Measurements from ENCODE around the gene ZNF385B. TPM values are rescaled to one million over a fixed set of nuclear protein-coding genes. Genes with fewer than 3 reads are reported as not detected.

ZNF385B gene
- total and polyA plus RNA-seq, 2 donors (not counting 1 experiment from before 2014, with no cell fraction given) = not detected

DNA sequence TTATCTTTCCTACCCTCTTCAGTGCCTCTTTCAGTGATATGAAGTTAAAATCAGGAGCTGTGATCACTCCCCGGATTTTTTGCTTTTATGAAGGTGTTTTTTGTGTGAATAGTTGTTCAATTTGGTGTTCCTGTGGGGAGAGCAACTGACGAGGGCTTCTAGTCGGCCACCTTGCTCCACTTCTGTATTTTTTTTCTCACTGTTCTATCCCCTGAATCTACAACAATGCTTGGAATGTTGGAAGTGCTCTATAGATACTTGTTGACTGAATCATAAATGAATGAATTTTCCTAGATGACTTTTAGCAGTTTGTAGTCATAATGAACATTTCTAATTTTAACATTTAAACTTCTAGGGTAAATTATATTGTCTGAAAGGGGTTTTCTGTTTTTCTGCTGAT is 247.3 kb downstream of the ZNF385B start:
- Histone ChIP-seq H3K79me2 (ENCODE audit: control insufficient read depth, insufficient read depth, low read length) (no peaks in the 10 kb centered on the region), H3K36me3 (replicated peaks in 1 of 2; ENCODE audit: control extremely low read depth in 1 of 2, control insufficient read depth in 1 of 2, extremely low read depth in 1 of 2, insufficient read depth in 2 of 2, low read length in 1 of 2) (no peaks in the 10 kb centered on the region), H3K4me1 (ENCODE audit: control insufficient read depth in 2 of 2, insufficient read depth in 2 of 2, low read length in 2 of 2) (no peaks in the 10 kb centered on the region), H3K9me3 (ENCODE audit: control extremely low read depth in 1 of 3, control insufficient read depth in 2 of 3, insufficient read depth in 1 of 3, low read length in 2 of 3) (no peaks in the 10 kb centered on the region), H3K27ac (ENCODE audit: low read length in 2 of 2) (no peak overlapping the region), H4K20me1 (ENCODE audit: control insufficient read depth, insufficient read depth, low read length, poor library complexity, severe bottlenecking) (no peaks in the 10 kb centered on the region), H3K9ac (ENCODE audit: low read length) (no peak overlapping the region), H3K4me3 (ENCODE audit: control extremely low read depth in 1 of 5, extremely low read depth in 1 of 5, insufficient read depth in 1 of 5, low read depth in 2 of 5, low read length in 4 of 5) (no peak overlapping the region), H3K4me2 (replicated peaks; ENCODE audit: low read depth, low read length, poor library complexity, severe bottlenecking) (no peak overlapping the region), H3K27me3 (replicated peaks in 1 of 4; ENCODE audit: control extremely low read depth in 1 of 4, control insufficient read depth in 3 of 4, insufficient read depth in 4 of 4, low read length in 3 of 4) (no peaks in the 10 kb centered on the region), H2AFZ (ENCODE audit: insufficient read depth, low read depth, low read length, poor library complexity, severe bottlenecking) (no peak overlapping the region)
- WGBS (ENCODE audit: insufficient coverage) = no CpG with 5 or more reads among the region's 3 CpGs
- no peak for DNase-seq
- ChIA-PET CTCF (no interaction called here), POLR2A (no interaction called here)
- Mint-ChIP-seq H3K27ac (no peak overlapping the region), H3K9me3 (ENCODE audit: insufficient read depth) (no peaks in the 10 kb centered on the region), H3K4me1 (no peaks in the 10 kb centered on the region), H3K4me3 (no peak overlapping the region), H3K27me3 (peaks cover 11% of the 10 kb centered on the region)
- intact Hi-C loops (cut with micrococcal nuclease) = no loop called here
- TF ChIP-seq, protein P1, sequence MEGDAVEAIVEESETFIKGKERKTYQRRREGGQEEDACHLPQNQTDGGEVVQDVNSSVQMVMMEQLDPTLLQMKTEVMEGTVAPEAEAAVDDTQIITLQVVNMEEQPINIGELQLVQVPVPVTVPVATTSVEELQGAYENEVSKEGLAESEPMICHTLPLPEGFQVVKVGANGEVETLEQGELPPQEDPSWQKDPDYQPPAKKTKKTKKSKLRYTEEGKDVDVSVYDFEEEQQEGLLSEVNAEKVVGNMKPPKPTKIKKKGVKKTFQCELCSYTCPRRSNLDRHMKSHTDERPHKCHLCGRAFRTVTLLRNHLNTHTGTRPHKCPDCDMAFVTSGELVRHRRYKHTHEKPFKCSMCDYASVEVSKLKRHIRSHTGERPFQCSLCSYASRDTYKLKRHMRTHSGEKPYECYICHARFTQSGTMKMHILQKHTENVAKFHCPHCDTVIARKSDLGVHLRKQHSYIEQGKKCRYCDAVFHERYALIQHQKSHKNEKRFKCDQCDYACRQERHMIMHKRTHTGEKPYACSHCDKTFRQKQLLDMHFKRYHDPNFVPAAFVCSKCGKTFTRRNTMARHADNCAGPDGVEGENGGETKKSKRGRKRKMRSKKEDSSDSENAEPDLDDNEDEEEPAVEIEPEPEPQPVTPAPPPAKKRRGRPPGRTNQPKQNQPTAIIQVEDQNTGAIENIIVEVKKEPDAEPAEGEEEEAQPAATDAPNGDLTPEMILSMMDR (IDR thresholded peaks at IDR 0.05) = no peak
- no peak for TF ChIP-seq EZH2 (IDR thresholded peaks at IDR 0.05; ENCODE audit: borderline replicate concordance, insufficient read depth, low read depth, low read length, poor library complexity, severe bottlenecking)
- no peak for ATAC-seq (ENCODE audit: low read depth)

DNA sequence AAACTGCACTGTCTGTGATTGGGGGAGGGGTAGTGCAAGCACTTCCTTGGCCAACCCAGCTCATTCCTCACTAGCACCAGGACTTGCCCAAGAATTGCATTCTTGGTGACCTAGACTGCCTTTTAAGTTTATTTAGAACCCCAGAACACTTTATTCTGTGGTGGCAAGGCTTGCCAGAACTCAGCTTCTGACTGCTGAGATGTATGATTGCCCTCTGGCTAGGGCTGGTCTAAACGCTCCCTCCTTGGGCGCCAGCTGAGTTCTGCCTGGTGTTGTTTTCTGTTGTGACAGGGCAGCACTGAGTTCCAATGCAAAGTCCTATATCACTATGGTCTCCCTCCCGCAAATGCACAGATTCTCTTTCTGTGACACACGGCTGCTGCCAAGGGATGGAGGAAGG is 247.7 kb downstream of the ZNF385B start:
- H3K27me3 ChIP-seq (replicated peaks in 1 of 4; ENCODE audit: control extremely low read depth in 1 of 4, control insufficient read depth in 3 of 4, insufficient read depth in 4 of 4, low read length in 3 of 4) = no peaks in the 10 kb centered on the region
- H3K9ac ChIP-seq (ENCODE audit: low read length) = no peak overlapping the region
- H3K9me3 Mint-ChIP-seq (ENCODE audit: insufficient read depth) = no peaks in the 10 kb centered on the region
- no peak overlapping the region for H3K27ac Mint-ChIP-seq
- ChIA-PET CTCF (no interaction called here), POLR2A (no interaction called here)
- H3K27me3 Mint-ChIP-seq = peaks cover 11% of the 10 kb centered on the region
- no peaks in the 10 kb centered on the region for H3K4me1 Mint-ChIP-seq
- TF ChIP-seq, protein P1 (IDR thresholded peaks at IDR 0.05) = no peak
- no peak for TF ChIP-seq EZH2 (IDR thresholded peaks at IDR 0.05; ENCODE audit: borderline replicate concordance, insufficient read depth, low read depth, low read length, poor library complexity, severe bottlenecking)
- intact Hi-C loops (cut with micrococcal nuclease) = no loop called here
- no peak overlapping the region for H3K27ac ChIP-seq (ENCODE audit: low read length in 2 of 2)
- DNase-seq (no peak), ATAC-seq (ENCODE audit: low read depth) (no peak)
- H3K36me3 ChIP-seq (replicated peaks in 1 of 2; ENCODE audit: control extremely low read depth in 1 of 2, control insufficient read depth in 1 of 2, extremely low read depth in 1 of 2, insufficient read depth in 2 of 2, low read length in 1 of 2) = no peaks in the 10 kb centered on the region
- no peak overlapping the region for H2AFZ ChIP-seq (ENCODE audit: insufficient read depth, low read depth, low read length, poor library complexity, severe bottlenecking)
- no peaks in the 10 kb centered on the region for H3K4me1 ChIP-seq (ENCODE audit: control insufficient read depth in 2 of 2, insufficient read depth in 2 of 2, low read length in 2 of 2)
- H3K9me3 ChIP-seq (ENCODE audit: control extremely low read depth in 1 of 3, control insufficient read depth in 2 of 3, insufficient read depth in 1 of 3, low read length in 2 of 3) = no peaks in the 10 kb centered on the region
- H4K20me1 ChIP-seq (ENCODE audit: control insufficient read depth, insufficient read depth, low read length, poor library complexity, severe bottlenecking) = no peaks in the 10 kb centered on the region
- H3K4me3 ChIP-seq (ENCODE audit: control extremely low read depth in 1 of 5, extremely low read depth in 1 of 5, insufficient read depth in 1 of 5, low read depth in 2 of 5, low read length in 4 of 5) = no peak overlapping the region
- no peaks in the 10 kb centered on the region for H3K79me2 ChIP-seq (ENCODE audit: control insufficient read depth, insufficient read depth, low read length)
- 100% methylated on average over 2 of the region's 4 CpGs for WGBS (ENCODE audit: insufficient coverage)
- no peak overlapping the region for H3K4me3 Mint-ChIP-seq
- no peak overlapping the region for H3K4me2 ChIP-seq (replicated peaks; ENCODE audit: low read depth, low read length, poor library complexity, severe bottlenecking)

All from B cell (primary cell).